Stimulated activated CD4-positive, alpha-beta T cell treated with anti-CD3 and anti-CD28 coated beads, Interleukin-15, amount 100 ng/mL, for 1 hour (primary cell): ENCODE measurements around the gene ANKRD63.

ENCODE experiments used
- DNase-seq, 2 donors: peaks; one replicate each; pipeline ENCODE4 v3.0.0-alpha.2; 2020; ENCODE audit warnings: low read depth in 1 of 2, low spot score in 1 of 2

Gene ANKRD63

GRCh38 chr15:40258544-40258943 is 24.3 kb downstream of the ANKRD63 start:
- no peak for DNase-seq

- DNase-seq = no peak
Observed at GRCh38 chr15:40257656-40258450, 25.0 kb downstream of the ANKRD63 start.

GRCh38 chr15:40256638-40257235 is 26.1 kb downstream of the ANKRD63 start:
- DNase-seq = no peak

GRCh38 chr15:40255033-40255432 is 27.8 kb downstream of the ANKRD63 start:
- DNase-seq = no peak

- DNase-seq = no peak
Observed at GRCh38 chr15:40254452-40254851, 28.4 kb downstream of the ANKRD63 start.

GRCh38 chr15:40253167-40253790 is 29.6 kb downstream of the ANKRD63 start:
- no peak for DNase-seq

GRCh38 chr15:40252438-40253166 is 30.3 kb downstream of the ANKRD63 start:
- DNase-seq = no peak

GRCh38 chr15:40252141-40252437 is 30.8 kb downstream of the ANKRD63 start:
- DNase-seq = no peak

- no peak for DNase-seq
Observed at GRCh38 chr15:40251486-40252140, 31.3 kb downstream of the ANKRD63 start.

- DNase-seq = no peak
Observed at GRCh38 chr15:40250771-40251483, 31.9 kb downstream of the ANKRD63 start.

- no peak for DNase-seq
Observed at GRCh38 chr15:40250304-40250656, 32.6 kb downstream of the ANKRD63 start.

GRCh38 chr15:40249477-40250303 is 33.2 kb downstream of the ANKRD63 start:
- no peak for DNase-seq

- no peak for DNase-seq
Observed at GRCh38 chr15:40248006-40248783, 34.7 kb downstream of the ANKRD63 start.

- no peak for DNase-seq
Observed at GRCh38 chr15:40247406-40247971, 35.4 kb downstream of the ANKRD63 start.

GRCh38 chr15:40246496-40247280 is 36.2 kb downstream of the ANKRD63 start:
- DNase-seq = no peak

GRCh38 chr15:40245666-40246450 is 37.0 kb downstream of the ANKRD63 start:
- no peak for DNase-seq

GRCh38 chr15:40244961-40245523 is 37.8 kb downstream of the ANKRD63 start:
- no peak for DNase-seq
